Smooth muscle cell (in vitro differentiated cells): ENCODE results near the gene TSPEAR. TPM values are rescaled to one million over a fixed set of nuclear protein-coding genes. Genes with fewer than 3 reads are reported as not detected.

ENCODE experiments used
- DNase-seq: peaks from one replicate; lab custom pipeline; 2025; ENCODE audit not compliant: unreplicated experiment; lab: John Stamatoyannopoulos, UW
- H2AFZ ChIP-seq: fragments of 200-600 bp; sonication (generic); 2 replicates; pipeline ENCODE4 v1.6.0; 2016; ENCODE audit warnings: antibody characterized with exemption, low read depth, mild to moderate bottlenecking
- H3F3A ChIP-seq: fragments of 200-600 bp; sonication (generic); 2 replicates; pipeline ENCODE4 v1.6.0; 2017; ENCODE audit warnings: antibody characterized with exemption, low read depth
- H3K27ac ChIP-seq: fragments of 200-600 bp; sonication (generic); 2 replicates; pipeline ENCODE4 v1.5.1; 2016; ENCODE audit warnings: low read depth, mild to moderate bottlenecking
- H3K27me3 ChIP-seq: fragments of 200-600 bp; sonication (generic); 2 replicates; pipeline ENCODE4 v1.6.1; 2016; ENCODE audit warnings: low read depth, mild to moderate bottlenecking
- H3K36me3 ChIP-seq: fragments of 200-600 bp; sonication (generic); 2 replicates; pipeline ENCODE4 v1.5.1; 2016; ENCODE audit warnings: low read depth
- H3K4me1 ChIP-seq: fragments of 200-600 bp; sonication (generic); 2 replicates; pipeline ENCODE4 v1.5.1; 2016; ENCODE audit warnings: low read depth
- H3K4me2 ChIP-seq: fragments of 200-600 bp; sonication (generic); 2 replicates; pipeline ENCODE4 v1.6.0; 2016; ENCODE audit warnings: mild to moderate bottlenecking
- H3K4me3 ChIP-seq: fragments of 200-600 bp; sonication (generic); 2 replicates; pipeline ENCODE4 v1.5.1; 2016; ENCODE audit warnings: mild to moderate bottlenecking
- H3K79me2 ChIP-seq: fragments of 200-600 bp; sonication (generic); 2 replicates; pipeline ENCODE4 v1.6.0; 2016; ENCODE audit warnings: low read depth, mild to moderate bottlenecking
- H3K9ac ChIP-seq: fragments of 200-600 bp; sonication (generic); 2 replicates; pipeline ENCODE4 v1.6.0; 2016; ENCODE audit warnings: low read depth
- H3K9me3 ChIP-seq: fragments of 200-600 bp; sonication (generic); replicated peaks from 2 replicates; pipeline ENCODE4 v1.5.1; 2016; ENCODE audit warnings: low read depth
- H4K20me1 ChIP-seq: fragments of 200-600 bp; sonication (generic); 2 replicates; pipeline ENCODE4 v1.6.0; 2016; ENCODE audit warnings: low read depth
- WGBS: methylation state at CpG from one replicate; pipeline ENCODE4 v1.1.7; 2016; ENCODE audit warnings: low lambda C conversion rate; 5-methylcytosine and 5-hydroxymethylcytosine counted together
- polyA plus RNA-seq: library from polyadenylated mRNA; unstranded; fragments of >200 nt; fragmentation: Nextera tagmentation; extraction: Ambion mirVana; gene quantifications from 2 replicates; pipeline ENCODE4 v1.2.1, GENCODE V29; 2016
- total RNA-seq: library from RNA; depleted of rRNA; stranded (reverse); fragments of >200 nt; gene quantifications from 2 replicates; pipeline ENCODE4 v1.2.3, GENCODE V29; 2014
- TF ChIP-seq, protein P1 (sequence below): fragments of 200-600 bp; sonication (generic); IDR thresholded peaks from 2 replicates; pipeline ENCODE4 v1.5.1; 2017; ENCODE audit warnings: borderline replicate concordance, mild to moderate bottlenecking, antibody characterized with exemption; ENCODE audit not compliant: insufficient read depth, poor library complexity, severe bottlenecking

The TSPEAR gene
- total and polyA plus RNA-seq, 2 experiments from 2014 or later = 0.71 TPM; not detected in 1

DNA sequence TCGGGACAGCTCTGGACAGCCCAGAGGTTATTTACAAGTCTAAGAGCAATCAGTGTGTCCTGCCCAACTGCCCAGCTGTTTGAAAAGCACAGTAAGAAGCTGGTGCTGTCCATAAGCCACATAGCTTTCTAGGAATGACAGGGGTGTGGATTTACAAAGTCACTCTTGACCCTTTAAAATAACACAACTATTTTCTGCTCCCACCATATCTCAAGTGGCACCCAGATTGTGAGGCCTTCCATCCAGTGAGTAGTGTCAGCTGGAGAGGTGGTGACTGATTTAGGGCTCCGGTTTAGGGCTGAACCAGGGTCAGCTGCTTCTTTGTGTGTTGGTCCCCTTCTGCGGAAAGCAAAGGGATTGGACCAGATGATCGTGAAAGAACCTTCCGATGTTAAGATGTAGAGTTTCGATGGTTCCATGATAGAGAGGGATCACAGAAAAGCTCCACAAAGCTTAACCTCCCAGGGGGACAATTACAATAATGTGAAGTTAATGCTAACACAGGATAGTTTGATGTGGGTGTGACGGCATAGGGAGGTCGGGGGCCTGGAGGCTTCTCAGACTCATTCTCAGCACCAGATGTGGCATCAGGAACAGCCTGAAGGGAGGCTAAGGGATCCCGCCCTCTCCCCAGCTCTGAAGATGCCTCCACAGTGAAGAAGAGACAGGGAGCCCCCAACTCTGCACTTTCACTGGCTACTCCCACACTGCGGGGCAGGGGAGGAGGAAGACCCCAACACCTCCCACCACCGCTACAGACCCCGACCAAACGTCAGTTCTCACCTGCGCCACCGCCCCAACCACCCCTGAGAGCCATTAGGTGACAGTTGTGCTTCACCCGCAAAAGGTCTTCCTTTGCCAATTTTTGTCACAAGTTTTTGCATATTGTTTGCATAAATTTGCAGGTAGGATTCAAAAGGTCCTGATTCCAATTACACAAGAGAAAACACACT, 215.5 kb downstream of the TSPEAR start:
- no peak for DNase-seq
- H3F3A ChIP-seq = no peaks in the 10 kb centered on the region
- H3K36me3 ChIP-seq = no peaks in the 10 kb centered on the region
- WGBS = 98% methylated on average over 16 of the region's 16 CpGs
- no peak overlapping the region for H2AFZ ChIP-seq
- H3K27ac ChIP-seq = no peak overlapping the region
- H3K27me3 ChIP-seq = no peaks in the 10 kb centered on the region
- H4K20me1 ChIP-seq = peaks cover 3% of the 10 kb centered on the region
- H3K4me1 ChIP-seq = peaks cover 7% of the 10 kb centered on the region
- no peaks in the 10 kb centered on the region for H3K9me3 ChIP-seq
- no peak overlapping the region for H3K9ac ChIP-seq
- H3K4me2 ChIP-seq = no peak overlapping the region
- H3K79me2 ChIP-seq = no peaks in the 10 kb centered on the region
- H3K4me3 ChIP-seq = no peak overlapping the region
- TF ChIP-seq, protein P1, sequence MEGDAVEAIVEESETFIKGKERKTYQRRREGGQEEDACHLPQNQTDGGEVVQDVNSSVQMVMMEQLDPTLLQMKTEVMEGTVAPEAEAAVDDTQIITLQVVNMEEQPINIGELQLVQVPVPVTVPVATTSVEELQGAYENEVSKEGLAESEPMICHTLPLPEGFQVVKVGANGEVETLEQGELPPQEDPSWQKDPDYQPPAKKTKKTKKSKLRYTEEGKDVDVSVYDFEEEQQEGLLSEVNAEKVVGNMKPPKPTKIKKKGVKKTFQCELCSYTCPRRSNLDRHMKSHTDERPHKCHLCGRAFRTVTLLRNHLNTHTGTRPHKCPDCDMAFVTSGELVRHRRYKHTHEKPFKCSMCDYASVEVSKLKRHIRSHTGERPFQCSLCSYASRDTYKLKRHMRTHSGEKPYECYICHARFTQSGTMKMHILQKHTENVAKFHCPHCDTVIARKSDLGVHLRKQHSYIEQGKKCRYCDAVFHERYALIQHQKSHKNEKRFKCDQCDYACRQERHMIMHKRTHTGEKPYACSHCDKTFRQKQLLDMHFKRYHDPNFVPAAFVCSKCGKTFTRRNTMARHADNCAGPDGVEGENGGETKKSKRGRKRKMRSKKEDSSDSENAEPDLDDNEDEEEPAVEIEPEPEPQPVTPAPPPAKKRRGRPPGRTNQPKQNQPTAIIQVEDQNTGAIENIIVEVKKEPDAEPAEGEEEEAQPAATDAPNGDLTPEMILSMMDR = no peak

DNA sequence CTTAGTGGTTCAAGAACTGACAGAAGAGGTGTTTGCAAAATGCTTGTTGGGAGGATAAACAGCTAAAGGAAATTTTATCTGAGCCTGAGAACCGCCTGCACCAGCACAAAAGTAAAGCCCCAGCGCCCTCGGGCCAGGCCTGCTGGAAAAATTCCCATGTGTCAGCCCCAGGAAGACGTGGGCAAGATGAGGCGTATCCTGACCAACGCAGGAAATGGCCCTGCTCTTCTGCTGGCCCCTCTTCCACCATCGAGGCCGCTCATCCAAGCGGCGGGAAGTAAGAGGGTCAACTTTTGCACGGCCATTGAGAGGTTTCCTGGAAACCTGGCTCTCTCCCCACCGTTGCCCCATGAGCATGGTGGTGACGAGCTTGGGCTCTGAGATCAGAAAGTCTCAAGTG, 216.4 kb downstream of the TSPEAR start:
- no peaks in the 10 kb centered on the region for H3K27me3 ChIP-seq
- WGBS = 79% methylated on average over 13 of the region's 13 CpGs
- H3K36me3 ChIP-seq = no peaks in the 10 kb centered on the region
- no peak overlapping the region for H3K4me2 ChIP-seq
- DNase-seq = no peak
- no peak overlapping the region for H3K9ac ChIP-seq
- no peaks in the 10 kb centered on the region for H3K9me3 ChIP-seq
- no peaks in the 10 kb centered on the region for H3F3A ChIP-seq
- no peak overlapping the region for H3K4me3 ChIP-seq
- no peak overlapping the region for H3K27ac ChIP-seq
- no peaks in the 10 kb centered on the region for H3K79me2 ChIP-seq
- H3K4me1 ChIP-seq = peaks cover 7% of the 10 kb centered on the region
- TF ChIP-seq, protein P1 = no peak
- no peaks in the 10 kb centered on the region for H4K20me1 ChIP-seq
- no peak overlapping the region for H2AFZ ChIP-seq

DNA sequence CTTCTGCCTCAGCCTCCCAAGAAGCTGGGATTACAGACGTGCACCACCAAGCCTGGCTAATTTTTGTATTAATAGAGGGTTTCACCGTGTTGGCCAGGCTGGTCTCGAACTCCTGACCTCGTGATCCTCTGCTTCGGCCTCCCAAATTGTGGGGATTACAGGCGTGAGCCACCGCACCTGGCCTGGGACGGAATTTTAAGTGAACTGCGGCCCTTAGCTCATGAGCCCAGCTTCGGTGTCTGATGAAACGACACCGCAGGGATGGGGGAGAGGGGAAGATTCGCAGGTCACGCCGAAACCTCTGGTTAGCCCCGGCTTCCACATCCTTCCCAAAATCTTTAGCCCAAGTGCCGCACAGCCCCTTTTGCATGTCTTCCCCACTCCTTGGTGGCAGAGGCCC, 217.0 kb downstream of the TSPEAR start:
- 98% methylated on average over 17 of the region's 17 CpGs for WGBS
- H3K4me1 ChIP-seq = peaks cover 7% of the 10 kb centered on the region
- no peak overlapping the region for H2AFZ ChIP-seq
- H3K9ac ChIP-seq = no peak overlapping the region
- no peak overlapping the region for H3K27ac ChIP-seq
- no peaks in the 10 kb centered on the region for H3K36me3 ChIP-seq
- no peaks in the 10 kb centered on the region for H3K79me2 ChIP-seq
- H3K27me3 ChIP-seq = no peaks in the 10 kb centered on the region
- H3K4me2 ChIP-seq = no peak overlapping the region
- DNase-seq = no peak
- no peaks in the 10 kb centered on the region for H4K20me1 ChIP-seq
- no peak overlapping the region for H3K4me3 ChIP-seq
- H3F3A ChIP-seq = no peaks in the 10 kb centered on the region
- H3K9me3 ChIP-seq = no peaks in the 10 kb centered on the region
- TF ChIP-seq, protein P1 = no peak
